Smooth muscle cell (in vitro differentiated cells): ENCODE results near the gene MVD. TPM values are rescaled to one million over a fixed set of nuclear protein-coding genes. Genes with fewer than 3 reads are reported as not detected.

Experiments used
- DNase-seq: peaks from one replicate; lab custom pipeline; 2025; ENCODE audit not compliant: unreplicated experiment; lab: John Stamatoyannopoulos, UW
- H2AFZ ChIP-seq: fragments of 200-600 bp; sonication (generic); 2 replicates; pipeline ENCODE4 v1.6.0; 2016; ENCODE audit warnings: antibody characterized with exemption, low read depth, mild to moderate bottlenecking
- H3F3A ChIP-seq: fragments of 200-600 bp; sonication (generic); 2 replicates; pipeline ENCODE4 v1.6.0; 2017; ENCODE audit warnings: antibody characterized with exemption, low read depth
- H3K27ac ChIP-seq: fragments of 200-600 bp; sonication (generic); 2 replicates; pipeline ENCODE4 v1.5.1; 2016; ENCODE audit warnings: low read depth, mild to moderate bottlenecking
- H3K27me3 ChIP-seq: fragments of 200-600 bp; sonication (generic); 2 replicates; pipeline ENCODE4 v1.6.1; 2016; ENCODE audit warnings: low read depth, mild to moderate bottlenecking
- H3K36me3 ChIP-seq: fragments of 200-600 bp; sonication (generic); 2 replicates; pipeline ENCODE4 v1.5.1; 2016; ENCODE audit warnings: low read depth
- H3K4me1 ChIP-seq: fragments of 200-600 bp; sonication (generic); 2 replicates; pipeline ENCODE4 v1.5.1; 2016; ENCODE audit warnings: low read depth
- H3K4me2 ChIP-seq: fragments of 200-600 bp; sonication (generic); 2 replicates; pipeline ENCODE4 v1.6.0; 2016; ENCODE audit warnings: mild to moderate bottlenecking
- H3K4me3 ChIP-seq: fragments of 200-600 bp; sonication (generic); 2 replicates; pipeline ENCODE4 v1.5.1; 2016; ENCODE audit warnings: mild to moderate bottlenecking
- H3K79me2 ChIP-seq: fragments of 200-600 bp; sonication (generic); 2 replicates; pipeline ENCODE4 v1.6.0; 2016; ENCODE audit warnings: low read depth, mild to moderate bottlenecking
- H3K9ac ChIP-seq: fragments of 200-600 bp; sonication (generic); 2 replicates; pipeline ENCODE4 v1.6.0; 2016; ENCODE audit warnings: low read depth
- H3K9me3 ChIP-seq: fragments of 200-600 bp; sonication (generic); replicated peaks from 2 replicates; pipeline ENCODE4 v1.5.1; 2016; ENCODE audit warnings: low read depth
- H4K20me1 ChIP-seq: fragments of 200-600 bp; sonication (generic); 2 replicates; pipeline ENCODE4 v1.6.0; 2016; ENCODE audit warnings: low read depth
- WGBS: methylation state at CpG from one replicate; pipeline ENCODE4 v1.1.7; 2016; ENCODE audit warnings: low lambda C conversion rate; 5-methylcytosine and 5-hydroxymethylcytosine counted together
- polyA plus RNA-seq: library from polyadenylated mRNA; unstranded; fragments of >200 nt; fragmentation: Nextera tagmentation; extraction: Ambion mirVana; gene quantifications from 2 replicates; pipeline ENCODE4 v1.2.1, GENCODE V29; 2016
- total RNA-seq: library from RNA; depleted of rRNA; stranded (reverse); fragments of >200 nt; gene quantifications from 2 replicates; pipeline ENCODE4 v1.2.3, GENCODE V29; 2014
- TF ChIP-seq, protein P1 (sequence below): fragments of 200-600 bp; sonication (generic); IDR thresholded peaks from 2 replicates; pipeline ENCODE4 v1.5.1; 2017; ENCODE audit warnings: borderline replicate concordance, mild to moderate bottlenecking, antibody characterized with exemption; ENCODE audit not compliant: insufficient read depth, poor library complexity, severe bottlenecking

MVD gene
- total and polyA plus RNA-seq, 2 experiments from 2014 or later: 46.1 to 113 TPM

DNA sequence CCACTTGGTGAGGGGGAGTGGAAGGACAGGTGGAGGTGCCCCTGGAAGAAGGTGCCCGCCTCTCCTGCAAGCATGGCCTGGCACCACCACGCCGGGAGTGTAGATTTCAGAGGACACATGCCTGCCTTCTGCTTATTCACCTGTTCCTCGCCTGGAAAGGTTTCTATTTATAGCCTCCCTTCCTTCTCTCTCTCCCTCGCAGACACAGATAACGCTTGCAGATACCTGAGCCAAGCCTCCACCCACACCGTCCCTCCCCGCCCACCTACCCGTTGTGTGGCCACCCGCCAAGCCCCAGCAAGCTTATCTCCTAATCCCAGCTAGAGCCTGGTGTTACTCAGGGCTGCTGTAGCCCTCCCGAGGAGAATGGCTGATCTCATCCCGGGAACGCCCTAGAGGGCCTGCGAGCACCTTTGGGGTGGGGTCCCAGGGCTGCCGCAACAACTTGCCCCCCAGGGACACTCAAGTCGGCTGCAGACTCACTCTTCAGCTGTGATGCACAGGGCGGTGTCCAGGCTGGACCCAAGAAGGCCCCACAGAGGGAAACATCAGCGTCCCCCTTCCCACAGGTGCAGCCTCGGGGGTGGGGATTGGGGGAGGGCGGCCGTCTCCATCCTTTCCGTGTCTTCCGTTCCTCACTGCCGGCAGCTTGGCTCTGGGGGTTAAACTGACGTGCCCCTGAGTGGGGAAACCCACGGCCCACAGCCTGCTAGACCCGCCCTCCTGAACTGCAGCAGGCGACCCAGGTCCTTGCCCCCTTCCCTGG lies 25.3 kb upstream of the MVD start:
- H3K4me1 ChIP-seq: peaks cover 14% of the 10 kb centered on the region
- no peak overlapping the region for H3K9ac ChIP-seq
- no peak overlapping the region for H3K4me3 ChIP-seq
- H3K9me3 ChIP-seq: no peaks in the 10 kb centered on the region
- TF ChIP-seq, protein P1, sequence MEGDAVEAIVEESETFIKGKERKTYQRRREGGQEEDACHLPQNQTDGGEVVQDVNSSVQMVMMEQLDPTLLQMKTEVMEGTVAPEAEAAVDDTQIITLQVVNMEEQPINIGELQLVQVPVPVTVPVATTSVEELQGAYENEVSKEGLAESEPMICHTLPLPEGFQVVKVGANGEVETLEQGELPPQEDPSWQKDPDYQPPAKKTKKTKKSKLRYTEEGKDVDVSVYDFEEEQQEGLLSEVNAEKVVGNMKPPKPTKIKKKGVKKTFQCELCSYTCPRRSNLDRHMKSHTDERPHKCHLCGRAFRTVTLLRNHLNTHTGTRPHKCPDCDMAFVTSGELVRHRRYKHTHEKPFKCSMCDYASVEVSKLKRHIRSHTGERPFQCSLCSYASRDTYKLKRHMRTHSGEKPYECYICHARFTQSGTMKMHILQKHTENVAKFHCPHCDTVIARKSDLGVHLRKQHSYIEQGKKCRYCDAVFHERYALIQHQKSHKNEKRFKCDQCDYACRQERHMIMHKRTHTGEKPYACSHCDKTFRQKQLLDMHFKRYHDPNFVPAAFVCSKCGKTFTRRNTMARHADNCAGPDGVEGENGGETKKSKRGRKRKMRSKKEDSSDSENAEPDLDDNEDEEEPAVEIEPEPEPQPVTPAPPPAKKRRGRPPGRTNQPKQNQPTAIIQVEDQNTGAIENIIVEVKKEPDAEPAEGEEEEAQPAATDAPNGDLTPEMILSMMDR: no peak
- no peaks in the 10 kb centered on the region for H4K20me1 ChIP-seq
- no peaks in the 10 kb centered on the region for H3K79me2 ChIP-seq
- no peak overlapping the region for H3K27ac ChIP-seq
- H3K36me3 ChIP-seq: no peaks in the 10 kb centered on the region
- DNase-seq: no peak
- H3K4me2 ChIP-seq: no peak overlapping the region
- 58% methylated on average over 22 of the region's 28 CpGs for WGBS
- H3F3A ChIP-seq: no peaks in the 10 kb centered on the region
- H3K27me3 ChIP-seq: peaks cover 38% of the 10 kb centered on the region
- no peak overlapping the region for H2AFZ ChIP-seq

DNA sequence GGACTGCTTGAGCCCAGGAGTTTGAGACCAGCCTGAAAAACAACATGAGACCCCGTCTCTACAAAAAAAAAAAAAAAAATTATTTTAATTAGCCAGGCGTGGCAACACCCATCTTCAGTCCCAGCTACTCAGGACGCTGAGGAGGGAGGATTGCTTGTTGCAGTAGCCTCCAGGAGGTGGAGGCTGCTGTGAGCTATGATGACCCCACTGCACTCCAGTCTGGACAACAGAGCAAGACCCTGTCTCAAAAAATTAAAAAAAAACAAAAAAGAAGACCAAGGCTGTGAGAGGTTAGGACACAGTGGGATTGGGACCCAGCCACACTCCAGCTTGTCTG lies 24.8 kb upstream of the MVD start:
- Histone ChIP-seq H3K4me1 (peaks cover 14% of the 10 kb centered on the region), H4K20me1 (no peaks in the 10 kb centered on the region), H3K27me3 (peaks cover 38% of the 10 kb centered on the region), H3K4me2 (no peak overlapping the region), H3K9ac (no peak overlapping the region), H3K27ac (no peak overlapping the region), H3K79me2 (no peaks in the 10 kb centered on the region), H2AFZ (no peak overlapping the region), H3K4me3 (no peak overlapping the region), H3K9me3 (no peaks in the 10 kb centered on the region), H3F3A (no peaks in the 10 kb centered on the region), H3K36me3 (no peaks in the 10 kb centered on the region)
- no peak for DNase-seq
- 90% methylated on average over 3 of the region's 3 CpGs for WGBS
- TF ChIP-seq, protein P1: no peak

DNA sequence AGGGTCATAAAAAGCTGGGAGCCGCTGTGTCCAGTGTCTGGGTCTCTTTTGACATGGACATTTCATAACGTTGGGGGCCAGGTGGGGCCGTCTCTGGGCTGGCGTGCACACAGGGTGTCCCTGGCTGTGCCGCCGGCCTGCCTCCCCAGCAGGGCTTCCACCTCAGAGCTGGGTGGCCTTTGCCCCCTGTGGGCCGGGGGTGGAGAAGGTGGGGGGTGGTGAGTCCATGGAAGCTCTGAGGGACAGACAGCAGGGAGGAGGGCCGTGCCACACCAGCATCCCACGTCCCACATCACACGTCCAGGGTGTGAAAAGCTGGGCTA lies 24.3 kb upstream of the MVD start:
- no peaks in the 10 kb centered on the region for H3K9me3 ChIP-seq
- H3K27me3 ChIP-seq: peaks cover 38% of the 10 kb centered on the region
- DNase-seq: no peak
- H3F3A ChIP-seq: no peaks in the 10 kb centered on the region
- TF ChIP-seq, protein P1: no peak
- no peaks in the 10 kb centered on the region for H3K36me3 ChIP-seq
- H3K27ac ChIP-seq: no peak overlapping the region
- no peaks in the 10 kb centered on the region for H4K20me1 ChIP-seq
- no peak overlapping the region for H2AFZ ChIP-seq
- H3K79me2 ChIP-seq: no peaks in the 10 kb centered on the region
- H3K9ac ChIP-seq: no peak overlapping the region
- 86% methylated on average over 10 of the region's 10 CpGs for WGBS
- no peak overlapping the region for H3K4me3 ChIP-seq
- H3K4me1 ChIP-seq: peaks cover 14% of the 10 kb centered on the region
- no peak overlapping the region for H3K4me2 ChIP-seq
